Neural progenitor cell (in vitro differentiated cells): ENCODE measurements around the gene RNF224.

Source experiments
- EZH2 ChIP-seq: fragments of 200-600 bp; sonication (generic); IDR thresholded peaks from 2 replicates; pipeline ENCODE4 v1.6.1; 2017; ENCODE audit warnings: antibody characterized with exemption, mild to moderate bottlenecking, moderate library complexity
- TF ChIP-seq, protein P1 (sequence below): fragments of 200-600 bp; sonication (generic); IDR thresholded peaks from 2 replicates; pipeline ENCODE4 v1.5.1; 2017; ENCODE audit warnings: antibody characterized with exemption, mild to moderate bottlenecking

- TF ChIP-seq, protein P1, sequence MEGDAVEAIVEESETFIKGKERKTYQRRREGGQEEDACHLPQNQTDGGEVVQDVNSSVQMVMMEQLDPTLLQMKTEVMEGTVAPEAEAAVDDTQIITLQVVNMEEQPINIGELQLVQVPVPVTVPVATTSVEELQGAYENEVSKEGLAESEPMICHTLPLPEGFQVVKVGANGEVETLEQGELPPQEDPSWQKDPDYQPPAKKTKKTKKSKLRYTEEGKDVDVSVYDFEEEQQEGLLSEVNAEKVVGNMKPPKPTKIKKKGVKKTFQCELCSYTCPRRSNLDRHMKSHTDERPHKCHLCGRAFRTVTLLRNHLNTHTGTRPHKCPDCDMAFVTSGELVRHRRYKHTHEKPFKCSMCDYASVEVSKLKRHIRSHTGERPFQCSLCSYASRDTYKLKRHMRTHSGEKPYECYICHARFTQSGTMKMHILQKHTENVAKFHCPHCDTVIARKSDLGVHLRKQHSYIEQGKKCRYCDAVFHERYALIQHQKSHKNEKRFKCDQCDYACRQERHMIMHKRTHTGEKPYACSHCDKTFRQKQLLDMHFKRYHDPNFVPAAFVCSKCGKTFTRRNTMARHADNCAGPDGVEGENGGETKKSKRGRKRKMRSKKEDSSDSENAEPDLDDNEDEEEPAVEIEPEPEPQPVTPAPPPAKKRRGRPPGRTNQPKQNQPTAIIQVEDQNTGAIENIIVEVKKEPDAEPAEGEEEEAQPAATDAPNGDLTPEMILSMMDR: no peak
- TF ChIP-seq EZH2: no peak
Observed at GRCh38 chr9:137212520-137212919, 14.8 kb upstream of the RNF224 start.
